Large intestine (tissue), 3 donors: ENCODE measurements around the gene CKS2. TPM values are rescaled to one million over a fixed set of nuclear protein-coding genes. Genes with fewer than 3 reads are reported as not detected.

Experiments
- DNase-seq, 2 donors: peaks; one replicate each; pipeline versions ENCODE4 v3.0.0 to v3.0.0-alpha.2; 2013
- H3K27ac ChIP-seq: one replicate; pipeline ENCODE4 v1.5.1; 2013; ENCODE audit warnings: low read length
- H3K27me3 ChIP-seq: 2 replicates; pipeline ENCODE4 v1.6.1; 2013; ENCODE audit warnings: low read length; ENCODE audit not compliant: control insufficient read depth, insufficient read depth
- H3K36me3 ChIP-seq: 2 replicates; pipeline ENCODE4 v1.6.1; 2013; ENCODE audit warnings: low read length; ENCODE audit not compliant: control insufficient read depth, insufficient read depth
- H3K4me1 ChIP-seq: one replicate; pipeline ENCODE4 v1.6.1; 2013; ENCODE audit warnings: low read length; ENCODE audit not compliant: control insufficient read depth, insufficient read depth
- H3K4me3 ChIP-seq: one replicate; pipeline ENCODE4 v1.5.1; 2013; ENCODE audit warnings: low read length
- H3K9me3 ChIP-seq: one replicate; pipeline ENCODE4 v1.6.1; 2013; ENCODE audit warnings: mild to moderate bottlenecking, low read depth, low read length, moderate library complexity; ENCODE audit not compliant: control insufficient read depth
- WGBS: methylation state at CpG from one replicate; pipeline ENCODE4 v1.1.5; 2013; ENCODE audit warnings: low lambda C conversion rate; ENCODE audit not compliant: insufficient coverage; 5-methylcytosine and 5-hydroxymethylcytosine counted together
- polyA plus RNA-seq: library from polyadenylated mRNA; unstranded; fragments of 120-200 nt; gene quantifications from one replicate; pipeline ENCODE4 v1.2.1, GENCODE V29; 2013

The CKS2 gene
- polyA plus RNA-seq, 1 donor: 95.6 TPM

DNA sequence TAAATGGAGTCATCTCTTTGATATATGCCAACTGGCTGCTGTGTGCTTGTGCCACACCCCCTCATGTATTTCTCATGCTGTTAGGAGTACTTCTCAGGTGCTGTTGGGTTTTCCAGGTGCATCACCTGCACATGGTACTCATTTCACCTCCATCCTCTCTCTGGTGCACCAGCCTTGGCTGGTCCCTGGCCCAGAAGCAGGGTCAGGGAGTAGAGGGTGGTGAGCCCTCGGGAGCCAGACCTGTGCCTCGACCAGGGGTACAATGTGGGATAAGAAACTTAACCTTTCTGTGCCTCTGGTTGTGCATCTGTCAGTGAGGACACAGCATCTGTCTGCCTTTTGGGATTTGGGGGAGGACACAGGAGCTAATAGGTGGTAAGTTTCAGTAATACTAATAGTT is 45.8 kb downstream of the CKS2 start:
- DNase-seq: no peak
- peaks cover 5% of the 10 kb centered on the region for H3K4me1 ChIP-seq
- no peak overlapping the region for H3K27ac ChIP-seq
- no peaks in the 10 kb centered on the region for H3K9me3 ChIP-seq
- H3K27me3 ChIP-seq: no peaks in the 10 kb centered on the region
- peaks cover 93% of the 10 kb centered on the region for H3K36me3 ChIP-seq
- no peak overlapping the region for H3K4me3 ChIP-seq
- no CpG with 5 or more reads among the region's 2 CpGs for WGBS

DNA sequence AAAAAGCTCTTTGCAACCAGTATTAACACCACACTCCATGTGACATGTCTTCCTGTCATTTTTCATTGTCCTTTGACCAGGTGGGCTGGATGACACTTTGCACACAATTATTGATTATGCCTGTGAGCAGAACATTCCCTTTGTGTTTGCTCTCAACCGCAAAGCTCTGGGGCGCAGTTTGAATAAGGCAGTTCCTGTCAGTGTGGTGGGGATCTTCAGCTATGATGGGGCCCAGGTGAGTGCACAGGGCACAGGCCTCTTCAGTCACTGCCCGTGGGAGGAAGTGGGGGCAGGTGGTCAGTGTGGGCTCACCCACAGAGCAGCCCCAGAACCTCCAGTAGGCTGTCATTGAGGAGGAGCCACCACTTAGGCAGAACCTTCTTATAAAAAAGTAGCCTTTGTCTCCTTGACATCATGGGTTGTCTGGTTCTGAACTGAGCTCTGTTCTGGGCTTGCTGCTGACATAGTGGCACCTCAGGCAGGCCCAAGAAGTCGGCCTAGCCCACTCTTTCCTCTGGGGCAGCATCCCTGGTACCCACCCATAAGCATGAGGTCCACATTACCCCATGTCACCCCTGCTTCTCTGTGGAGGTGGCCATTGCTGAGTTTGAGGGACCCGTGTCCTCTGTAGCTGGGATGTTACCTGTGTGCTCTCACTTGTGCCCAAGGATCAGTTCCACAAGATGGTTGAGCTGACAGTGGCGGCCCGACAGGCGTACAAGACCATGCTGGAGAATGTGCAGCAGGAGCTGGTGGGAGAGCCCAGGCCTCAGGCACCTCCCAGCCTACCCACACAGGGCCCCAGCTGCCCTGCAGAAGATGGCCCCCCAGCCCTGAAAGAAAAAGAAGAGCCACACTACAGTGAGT is 46.6 kb downstream of the CKS2 start:
- H3K27ac ChIP-seq: no peak overlapping the region
- no peaks in the 10 kb centered on the region for H3K9me3 ChIP-seq
- WGBS: no CpG with 5 or more reads among the region's 8 CpGs
- H3K4me1 ChIP-seq: no peaks in the 10 kb centered on the region
- no peak for DNase-seq
- H3K4me3 ChIP-seq: no peak overlapping the region
- no peaks in the 10 kb centered on the region for H3K27me3 ChIP-seq
- H3K36me3 ChIP-seq: peaks cover 93% of the 10 kb centered on the region

DNA sequence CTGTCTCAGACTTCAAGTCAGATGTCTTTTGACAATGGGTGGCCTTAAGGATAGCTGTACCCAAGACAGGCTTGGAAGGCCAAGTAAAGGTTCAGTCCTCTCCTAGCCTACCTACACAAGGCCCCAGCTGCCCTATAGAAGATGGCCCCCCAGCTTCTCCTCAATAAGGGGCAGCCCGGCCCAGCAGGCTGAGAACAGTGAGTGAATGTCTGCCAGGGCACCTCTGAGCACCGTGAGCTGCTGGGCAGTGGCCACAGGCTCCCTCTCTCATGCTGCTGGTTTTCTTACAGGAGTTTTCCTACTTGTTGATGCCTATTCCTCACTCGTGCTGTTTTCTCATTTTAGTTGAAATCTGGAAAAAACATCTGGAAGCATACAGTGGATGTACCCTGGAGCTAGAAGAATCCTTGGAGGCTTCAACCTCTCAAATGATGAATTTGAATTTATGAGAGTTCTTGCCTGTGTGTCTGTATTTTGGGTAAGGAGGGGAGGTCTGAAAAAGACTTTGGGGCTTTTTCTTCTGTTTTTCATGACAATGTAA is 47.5 kb downstream of the CKS2 start:
- Histone ChIP-seq H3K4me1 (no peaks in the 10 kb centered on the region), H3K27ac (no peak overlapping the region), H3K9me3 (no peaks in the 10 kb centered on the region), H3K27me3 (no peaks in the 10 kb centered on the region), H3K4me3 (no peak overlapping the region), H3K36me3 (peaks cover 89% of the 10 kb centered on the region)
- no peak for DNase-seq
- no CpG with 5 or more reads among the region's 3 CpGs for WGBS

DNA sequence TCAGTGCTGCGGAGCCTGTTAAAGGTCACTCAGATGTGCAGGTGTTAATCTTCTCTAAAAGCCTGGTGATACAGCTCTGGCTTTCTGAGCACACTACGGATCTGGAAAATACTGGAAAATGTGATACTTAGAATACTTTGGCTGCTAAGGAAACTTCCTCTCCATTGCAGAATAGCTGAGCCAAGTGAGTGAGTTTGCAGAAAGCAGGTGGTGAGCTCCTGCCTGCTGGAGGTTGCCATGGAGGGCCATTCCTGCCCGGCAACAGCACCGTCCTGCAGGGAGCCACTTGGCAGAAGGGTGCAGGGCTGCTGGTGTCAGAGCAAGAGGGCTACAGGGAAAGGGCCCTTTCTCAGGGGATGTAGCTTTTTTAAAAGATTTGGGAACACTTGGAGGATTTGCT is 48.0 kb downstream of the CKS2 start:
- Histone ChIP-seq H3K4me1 (no peaks in the 10 kb centered on the region), H3K4me3 (no peak overlapping the region), H3K9me3 (no peaks in the 10 kb centered on the region), H3K27ac (no peak overlapping the region), H3K27me3 (no peaks in the 10 kb centered on the region), H3K36me3 (peaks cover 84% of the 10 kb centered on the region)
- no CpG with 5 or more reads among the region's 4 CpGs for WGBS
- DNase-seq: no peak

DNA sequence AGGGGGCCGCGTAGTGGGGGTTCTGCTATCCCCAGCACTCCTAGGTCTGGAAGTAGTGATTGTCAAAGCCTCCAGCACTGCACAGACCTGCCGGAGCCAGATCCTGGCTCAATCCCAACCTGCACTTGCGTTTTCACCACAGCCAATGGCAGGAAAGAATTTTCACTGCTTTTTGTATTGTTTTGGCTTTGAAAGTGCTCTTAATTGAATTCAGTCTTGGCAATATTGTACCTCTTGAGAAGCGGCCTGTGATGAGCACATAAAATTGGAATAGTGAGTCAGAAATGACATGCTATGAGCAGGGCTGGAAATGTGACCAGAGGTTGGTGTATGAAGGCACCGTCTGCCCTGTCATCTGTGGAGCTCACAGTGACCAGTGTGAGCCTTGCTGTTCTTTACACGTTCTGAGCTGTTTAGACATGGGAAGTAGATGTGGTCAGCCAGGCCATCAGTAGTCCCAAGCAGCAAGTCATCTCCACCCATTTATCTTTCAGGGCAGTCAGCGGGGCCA is 48.8 kb downstream of the CKS2 start:
- no peak overlapping the region for H3K4me3 ChIP-seq
- H3K9me3 ChIP-seq: no peaks in the 10 kb centered on the region
- H3K4me1 ChIP-seq: no peaks in the 10 kb centered on the region
- DNase-seq: no peak
- H3K36me3 ChIP-seq: peaks cover 76% of the 10 kb centered on the region
- WGBS: no CpG with 5 or more reads among the region's 8 CpGs
- no peaks in the 10 kb centered on the region for H3K27me3 ChIP-seq
- no peak overlapping the region for H3K27ac ChIP-seq

DNA sequence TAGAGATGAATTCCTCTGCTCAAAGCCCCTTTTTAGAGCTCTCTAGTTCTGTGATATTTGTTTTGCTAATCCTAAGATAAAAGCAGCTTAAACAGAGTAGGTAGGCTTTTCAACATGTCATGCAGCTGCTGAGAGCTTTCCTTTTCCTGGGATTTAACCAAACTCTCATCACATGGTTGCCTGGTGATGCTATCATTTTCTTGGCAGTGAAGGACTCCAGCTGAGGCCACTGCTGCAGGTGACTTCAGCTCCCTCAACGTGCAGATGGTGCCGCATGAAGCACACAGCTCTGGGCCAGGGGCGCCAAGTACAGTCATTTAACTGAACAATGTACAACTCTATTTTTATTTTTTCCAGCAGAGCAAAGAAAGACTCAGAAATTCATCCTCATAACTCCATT is 49.5 kb downstream of the CKS2 start:
- DNase-seq: no peak

DNA sequence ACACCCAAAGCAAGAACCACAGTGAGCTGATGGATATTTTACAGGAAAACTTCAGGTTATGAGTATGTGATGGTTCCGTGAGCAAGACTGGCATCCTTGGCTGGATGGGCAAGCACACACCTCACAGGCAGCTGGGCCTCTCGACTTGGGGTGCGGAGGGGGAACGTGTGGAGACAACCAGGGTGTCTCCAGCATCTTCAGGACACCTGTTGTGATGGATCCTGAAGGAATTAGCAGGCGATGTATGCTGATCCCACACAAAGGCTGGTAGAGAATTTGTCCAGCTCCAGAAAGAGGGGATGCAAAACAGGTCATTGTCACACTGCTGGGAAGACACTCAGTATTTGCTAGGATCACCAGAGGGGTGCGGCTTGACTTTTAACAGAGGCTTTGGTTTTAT is 50.0 kb downstream of the CKS2 start:
- no peak overlapping the region for H3K4me3 ChIP-seq
- no peak overlapping the region for H3K27ac ChIP-seq
- H3K36me3 ChIP-seq: peaks cover 66% of the 10 kb centered on the region
- no peaks in the 10 kb centered on the region for H3K27me3 ChIP-seq
- no peak for DNase-seq
- H3K9me3 ChIP-seq: no peaks in the 10 kb centered on the region
- WGBS: no CpG with 5 or more reads among the region's 6 CpGs
- H3K4me1 ChIP-seq: no peaks in the 10 kb centered on the region

More for the DNA sequence above, 49.5 kb downstream of the CKS2 start:
- Histone ChIP-seq H3K27ac (no peak overlapping the region), H3K4me1 (no peaks in the 10 kb centered on the region), H3K4me3 (no peak overlapping the region), H3K27me3 (no peaks in the 10 kb centered on the region), H3K36me3 (peaks cover 70% of the 10 kb centered on the region), H3K9me3 (no peaks in the 10 kb centered on the region)
- WGBS: no CpG with 5 or more reads among the region's 3 CpGs

DNA sequence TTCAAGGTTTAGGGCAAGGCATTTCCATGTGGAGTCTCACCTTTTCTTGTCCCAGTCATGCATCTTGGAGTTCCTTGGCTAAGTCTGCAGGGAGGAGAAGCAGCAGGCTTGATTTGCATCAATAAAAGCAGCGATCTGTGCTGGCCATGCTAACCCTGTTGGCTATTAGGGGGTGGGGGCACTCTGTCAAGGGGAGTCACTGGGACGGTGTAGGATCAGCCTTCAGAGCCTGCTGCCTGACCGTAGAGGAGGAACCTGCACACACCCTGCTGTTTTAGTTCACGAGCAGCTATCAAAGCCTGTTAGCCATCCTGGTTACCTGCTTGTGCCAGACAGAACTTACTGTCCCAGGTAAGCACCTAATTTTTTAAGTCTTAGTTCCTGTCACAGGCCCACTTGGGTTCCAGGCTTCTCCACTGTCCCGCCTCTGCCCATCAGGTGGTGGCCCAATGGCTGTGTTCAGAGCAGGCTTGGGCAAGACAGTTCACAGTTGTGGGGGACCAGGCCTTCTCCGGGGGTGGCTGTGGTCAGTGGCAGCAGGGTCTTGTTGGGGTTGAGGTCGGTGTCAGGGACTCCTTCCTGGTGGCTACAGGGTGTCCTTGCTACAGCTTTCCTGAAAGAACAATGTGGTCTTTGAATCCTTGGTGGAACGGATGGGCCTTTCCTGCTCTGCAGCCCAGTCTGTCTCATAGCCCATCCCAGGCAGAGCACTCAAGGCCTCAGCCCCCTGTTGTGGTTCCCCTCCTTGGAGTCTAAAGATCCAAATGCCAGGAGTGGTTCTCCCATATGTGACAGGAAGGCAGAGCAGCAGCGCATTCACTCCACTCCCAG is 51.0 kb downstream of the CKS2 start:
- Histone ChIP-seq H3K27ac (no peak overlapping the region), H3K4me3 (no peak overlapping the region), H3K4me1 (no peaks in the 10 kb centered on the region), H3K9me3 (no peaks in the 10 kb centered on the region), H3K27me3 (no peaks in the 10 kb centered on the region), H3K36me3 (peaks cover 58% of the 10 kb centered on the region)
- WGBS: no CpG with 5 or more reads among the region's 9 CpGs
- DNase-seq: no peak

DNA sequence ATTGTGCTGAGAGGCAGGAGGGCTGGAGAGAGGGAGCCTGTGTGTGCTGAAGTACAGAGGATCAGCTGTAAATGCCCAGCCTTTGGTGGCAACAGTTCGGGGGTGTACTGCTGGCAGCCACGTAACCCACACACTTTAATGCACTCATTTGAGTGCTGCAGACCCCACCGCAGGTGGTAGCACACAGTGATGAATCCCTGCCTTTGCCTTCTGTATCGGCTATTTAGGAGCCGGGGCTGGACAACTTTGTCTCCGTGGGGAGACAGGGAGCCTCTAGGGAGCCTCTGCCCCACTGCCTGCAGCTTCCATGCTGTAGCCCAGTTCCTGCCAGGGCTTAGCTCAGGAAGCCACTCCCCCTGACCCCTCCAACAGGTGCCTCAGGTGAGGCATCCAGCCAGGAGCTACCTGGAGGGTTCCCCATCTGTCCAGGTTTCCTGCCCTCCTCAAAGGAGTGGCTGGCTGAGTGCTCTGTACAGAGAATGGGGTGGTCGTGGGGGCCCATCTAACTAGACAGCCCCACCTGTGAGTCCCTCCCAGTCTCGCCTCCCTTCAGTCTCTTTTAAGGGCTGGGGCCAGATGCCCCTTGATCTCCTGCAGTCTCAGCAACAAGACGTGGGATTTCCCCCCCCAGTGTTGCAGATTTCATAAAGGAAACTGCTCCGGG is 51.8 kb downstream of the CKS2 start:
- H3K27me3 ChIP-seq: no peaks in the 10 kb centered on the region
- no peaks in the 10 kb centered on the region for H3K4me1 ChIP-seq
- no peak overlapping the region for H3K27ac ChIP-seq
- no peaks in the 10 kb centered on the region for H3K9me3 ChIP-seq
- no peak overlapping the region for H3K4me3 ChIP-seq
- DNase-seq: no peak
- WGBS: no CpG with 5 or more reads among the region's 10 CpGs
- peaks cover 50% of the 10 kb centered on the region for H3K36me3 ChIP-seq

DNA sequence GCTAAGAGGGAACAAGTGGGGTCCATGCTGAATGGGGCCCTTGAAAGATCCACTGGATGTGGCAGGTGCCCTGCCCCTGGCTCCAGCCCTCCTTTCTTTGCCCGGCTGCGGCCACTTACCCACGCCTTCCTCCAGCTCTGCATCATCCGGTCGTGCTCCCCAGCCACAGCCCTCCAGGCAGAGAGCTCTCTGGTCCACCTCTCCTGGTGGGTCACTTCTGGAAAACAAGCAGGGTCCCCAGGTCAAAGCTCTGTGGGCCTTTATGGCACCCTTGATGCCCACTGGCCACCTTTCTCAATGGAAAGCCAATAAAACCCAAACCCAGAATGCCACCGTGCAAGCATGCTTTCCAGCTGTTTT is 52.3 kb downstream of the CKS2 start:
- no peak overlapping the region for H3K27ac ChIP-seq
- WGBS: no CpG with 5 or more reads among the region's 6 CpGs

More for the DNA sequence above, 52.3 kb downstream of the CKS2 start:
- H3K36me3 ChIP-seq: peaks cover 45% of the 10 kb centered on the region
- no peaks in the 10 kb centered on the region for H3K9me3 ChIP-seq
- H3K4me1 ChIP-seq: no peaks in the 10 kb centered on the region
- DNase-seq: no peak
- H3K4me3 ChIP-seq: no peak overlapping the region
- no peaks in the 10 kb centered on the region for H3K27me3 ChIP-seq
